B cell (primary cell): ENCODE results near the gene CORO2B. TPM values are rescaled to one million over a fixed set of nuclear protein-coding genes. Genes with fewer than 3 reads are reported as not detected.

Source experiments
- ATAC-seq: fragments of 200-7000 bp; cut with Tn5 transposase; one replicate; pipeline ENCODE4 v1.10.0; 2021; ENCODE audit warnings: low read depth, mild to moderate bottlenecking, moderate number of reproducible peaks, moderate library complexity
- CTCF ChIA-PET: fragments of 350-600 bp; sonication (Branson Sonifier 250); formaldehyde crosslinking; loops from one replicate; lab custom pipeline; 2021; ENCODE audit warnings: antibody characterized with exemption, inconsistent platforms; lab: Charles Lee
- POLR2A ChIA-PET: fragments of 350-600 bp; sonication (Branson Sonifier 250); formaldehyde crosslinking; loops from one replicate; lab custom pipeline; 2021; ENCODE audit warnings: antibody characterized with exemption; lab: Charles Lee
- DNase-seq: peaks from one replicate; pipeline ENCODE4 v3.0.0; 2013
- H2AFZ ChIP-seq: 2 replicates; pipeline ENCODE4 v1.6.1; 2012; ENCODE audit warnings: mild to moderate bottlenecking, low read depth, low read length; ENCODE audit not compliant: insufficient read depth, poor library complexity, severe bottlenecking
- H3K27ac ChIP-seq, 2 donors: 1 replicate in 1 of 2; 2 replicates in 1 of 2; pipeline ENCODE4 v1.5.1; 2012 to 2013; ENCODE audit warnings: low read length in 2 of 2, mild to moderate bottlenecking in 2 of 2, moderate library complexity in 1 of 2
- H3K27me3 ChIP-seq, 4 experiments: fragments of 200-600 bp in 1 of 4; sonication (generic) in 1 of 4; replicated peaks in 1 of 4; 1 replicate in 2 of 4; 2 replicates in 2 of 4; pipeline versions ENCODE4 v1.6.1 to v1.7.0; 2013 to 2016; ENCODE audit warnings: low read length in 3 of 4, mild to moderate bottlenecking in 2 of 4, mixed read lengths in 1 of 4, moderate library complexity in 1 of 4; ENCODE audit not compliant: insufficient read depth in 4 of 4, control insufficient read depth in 3 of 4; ENCODE audit errors: control extremely low read depth in 1 of 4
- H3K36me3 ChIP-seq, 2 experiments: replicated peaks in 1 of 2; 1 replicate in 1 of 2; 2 replicates in 1 of 2; pipeline versions ENCODE4 v1.6.1 to v1.7.1; 2013; ENCODE audit warnings: low read length in 1 of 2; ENCODE audit not compliant: insufficient read depth in 2 of 2, control insufficient read depth in 1 of 2; ENCODE audit errors: control extremely low read depth in 1 of 2, extremely low read depth in 1 of 2
- H3K4me1 ChIP-seq, 2 donors: fragments of 200-600 bp in 1 of 2; sonication (generic) in 1 of 2; 1 replicate in 1 of 2; 2 replicates in 1 of 2; pipeline versions ENCODE4 v1.5.1 to v1.6.1; 2013 to 2017; ENCODE audit warnings: low read length in 2 of 2; ENCODE audit not compliant: control insufficient read depth in 2 of 2, insufficient read depth in 2 of 2
- H3K4me2 ChIP-seq: replicated peaks from 2 replicates; pipeline ENCODE3; 2012; ENCODE audit warnings: mild to moderate bottlenecking, low read depth, low read length; ENCODE audit not compliant: poor library complexity, severe bottlenecking
- H3K4me3 ChIP-seq, 5 experiments: fragments of 200-600 bp in 1 of 5; sonication (generic) in 1 of 5; 1 replicate in 3 of 5; 2 replicates in 2 of 5; pipeline versions ENCODE4 v1.5.1 to v1.7.0; 2011 to 2016; ENCODE audit warnings: low read length in 4 of 5, mild to moderate bottlenecking in 4 of 5, low read depth in 2 of 5, control low read depth in 1 of 5, moderate library complexity in 1 of 5; ENCODE audit not compliant: insufficient read depth in 1 of 5; ENCODE audit errors: control extremely low read depth in 1 of 5, extremely low read depth in 1 of 5
- H3K79me2 ChIP-seq: fragments of 200-600 bp; sonication (generic); one replicate; pipeline ENCODE4 v1.6.0; 2016; ENCODE audit warnings: low read length; ENCODE audit not compliant: control insufficient read depth, insufficient read depth
- H3K9ac ChIP-seq: fragments of 200-600 bp; sonication (generic); 2 replicates; pipeline ENCODE4 v1.6.1; 2017; ENCODE audit warnings: mild to moderate bottlenecking, low read length, moderate library complexity
- H3K9me3 ChIP-seq, 3 donors: one replicate each; pipeline versions ENCODE4 v1.6.1 to v1.7.1; 2013; ENCODE audit warnings: low read length in 2 of 3; ENCODE audit not compliant: control insufficient read depth in 2 of 3, insufficient read depth in 1 of 3; ENCODE audit errors: control extremely low read depth in 1 of 3
- H4K20me1 ChIP-seq: 2 replicates; pipeline ENCODE4 v1.6.0; 2012; ENCODE audit warnings: mild to moderate bottlenecking, low read length; ENCODE audit not compliant: insufficient read depth, control insufficient read depth, poor library complexity, severe bottlenecking
- H3K27ac Mint-ChIP-seq: one replicate; pipeline ENCODE4 v1.8.0; 2021; ENCODE audit warnings: mixed read lengths
- H3K27me3 Mint-ChIP-seq: one replicate; pipeline ENCODE4 v1.8.0; 2021; ENCODE audit warnings: mixed read lengths
- H3K4me1 Mint-ChIP-seq: one replicate; pipeline ENCODE4 v1.8.0; 2021; ENCODE audit warnings: mixed read lengths
- H3K4me3 Mint-ChIP-seq: one replicate; pipeline ENCODE4 v1.8.0; 2021; ENCODE audit warnings: mixed read lengths
- H3K9me3 Mint-ChIP-seq: one replicate; pipeline ENCODE4 v1.8.0; 2022; ENCODE audit warnings: mixed read lengths; ENCODE audit not compliant: insufficient read depth
- EZH2 ChIP-seq: IDR thresholded peaks from 2 replicates; pipeline ENCODE4 v1.6.1; 2012; ENCODE audit warnings: borderline replicate concordance, low read depth, mild to moderate bottlenecking, moderate library complexity, low read length; ENCODE audit not compliant: insufficient read depth, poor library complexity, severe bottlenecking
- WGBS: methylation state at CpG from one replicate; pipeline ENCODE4 v1.1.5; 2013; ENCODE audit warnings: missing lambda C conversion rate; ENCODE audit not compliant: insufficient coverage; 5-methylcytosine and 5-hydroxymethylcytosine counted together
- intact Hi-C: fragments of 100-400 bp; cut with micrococcal nuclease; formaldehyde crosslinking; loops from one replicate; pipeline ENCODE4 v1.10.0; 2022
- polyA plus RNA-seq: library from polyadenylated mRNA; depleted of rRNA; stranded (reverse); fragments of >200 nt; gene quantifications from 2 replicates; pipeline ENCODE4 v1.2.3, GENCODE V29; 2012
- total RNA-seq, 2 donors: library from RNA; stranded (reverse); fragments of 120-200 nt in 1 of 2; gene quantifications; 1 replicate in 1 of 2; 2 replicates in 1 of 2; pipeline versions ENCODE4 v1.2.3 to v1.2.4, GENCODE V29; 2013 to 2022
- TF ChIP-seq, protein P1 (sequence below): fragments of 200-600 bp; IDR thresholded peaks from one replicate; pipeline ENCODE4 v1.8.0; 2022; ENCODE audit warnings: antibody characterized with exemption, mild to moderate bottlenecking

The CORO2B gene
- total and polyA plus RNA-seq, 2 donors (not counting 1 experiment from before 2014, with no cell fraction given) = 9.5 to 11.3 TPM

DNA sequence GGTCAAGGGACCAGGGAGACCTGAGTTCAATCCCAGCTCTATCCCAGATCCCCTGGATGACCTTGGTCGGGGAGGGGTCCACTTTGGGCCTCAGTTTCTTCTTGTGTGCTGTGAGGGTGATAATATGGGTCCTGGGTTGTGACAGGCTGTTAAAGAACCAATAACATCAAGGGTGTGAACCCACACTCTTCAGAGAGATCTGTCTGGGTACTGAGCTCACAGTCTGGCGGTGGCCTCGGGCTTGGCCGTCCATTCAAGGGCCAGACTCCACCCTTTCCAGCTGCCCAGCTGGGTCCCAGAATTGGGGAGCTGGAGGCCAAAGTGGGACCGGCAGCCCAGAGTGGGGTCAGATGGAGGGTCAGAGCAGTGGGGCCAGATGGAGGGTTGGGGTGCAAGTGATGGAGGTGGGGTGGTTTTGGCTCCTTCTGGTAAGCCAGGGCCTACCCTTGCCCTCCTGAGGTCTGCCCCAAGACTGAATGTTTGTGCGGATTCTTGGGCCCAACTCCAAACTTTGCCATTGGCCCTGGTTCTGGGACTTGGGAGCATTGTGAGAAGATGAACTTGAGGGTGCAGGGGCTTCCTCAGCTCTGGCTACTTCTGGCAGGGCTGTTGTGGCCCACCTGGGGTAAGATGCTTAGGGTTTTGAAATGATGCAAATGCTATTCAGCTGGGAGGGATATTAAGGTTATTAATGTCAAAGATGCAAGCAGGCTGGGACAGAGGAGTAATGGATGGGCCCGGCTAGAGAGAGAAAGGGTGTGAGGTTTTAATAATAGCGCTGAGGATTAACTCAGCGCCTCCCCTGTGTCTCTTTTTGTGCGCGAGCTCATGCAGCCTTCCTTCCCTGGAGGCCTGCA is 1.5 kb downstream of the CORO2B start:
- ATAC-seq (no peak), DNase-seq (no peak)
- Histone ChIP-seq H3K27ac (peak overlapping the region in 1 of 2 donors; percentile 5), H2AFZ (peak overlapping the region; percentile 44), H3K4me3 (peak overlapping the region in 3 of 5 experiments; percentile 3 to 67 (median 49)), H3K79me2 (peaks cover 23% of the 10 kb centered on the region), H3K9me3 (peaks cover 0 to 3% (median 0%) of the 10 kb centered on the region in 3 donors), H3K4me1 (peaks cover 30 to 31% of the 10 kb centered on the region in 2 donors), H3K4me2 (peak overlapping the region; percentile 97), H3K36me3 (no peaks in the 10 kb centered on the region), H4K20me1 (no peaks in the 10 kb centered on the region), H3K9ac (peak overlapping the region; percentile 62), H3K27me3 (peaks cover 0 to 22% (median 3%) of the 10 kb centered on the region in 4 experiments)
- Mint-ChIP-seq H3K4me3 (peak overlapping the region; percentile 81), H3K4me1 (peaks cover 41% of the 10 kb centered on the region), H3K27me3 (peaks cover 21% of the 10 kb centered on the region), H3K9me3 (no peaks in the 10 kb centered on the region), H3K27ac (peak overlapping the region; percentile 65)
- intact Hi-C loops = no loop called here
- TF ChIP-seq EZH2 = no peak
- TF ChIP-seq, protein P1, sequence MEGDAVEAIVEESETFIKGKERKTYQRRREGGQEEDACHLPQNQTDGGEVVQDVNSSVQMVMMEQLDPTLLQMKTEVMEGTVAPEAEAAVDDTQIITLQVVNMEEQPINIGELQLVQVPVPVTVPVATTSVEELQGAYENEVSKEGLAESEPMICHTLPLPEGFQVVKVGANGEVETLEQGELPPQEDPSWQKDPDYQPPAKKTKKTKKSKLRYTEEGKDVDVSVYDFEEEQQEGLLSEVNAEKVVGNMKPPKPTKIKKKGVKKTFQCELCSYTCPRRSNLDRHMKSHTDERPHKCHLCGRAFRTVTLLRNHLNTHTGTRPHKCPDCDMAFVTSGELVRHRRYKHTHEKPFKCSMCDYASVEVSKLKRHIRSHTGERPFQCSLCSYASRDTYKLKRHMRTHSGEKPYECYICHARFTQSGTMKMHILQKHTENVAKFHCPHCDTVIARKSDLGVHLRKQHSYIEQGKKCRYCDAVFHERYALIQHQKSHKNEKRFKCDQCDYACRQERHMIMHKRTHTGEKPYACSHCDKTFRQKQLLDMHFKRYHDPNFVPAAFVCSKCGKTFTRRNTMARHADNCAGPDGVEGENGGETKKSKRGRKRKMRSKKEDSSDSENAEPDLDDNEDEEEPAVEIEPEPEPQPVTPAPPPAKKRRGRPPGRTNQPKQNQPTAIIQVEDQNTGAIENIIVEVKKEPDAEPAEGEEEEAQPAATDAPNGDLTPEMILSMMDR = no peak
- CTCF ChIA-PET = interaction anchor here (0.8 to 4.0 kb wide), 8 partner anchors 21 to 95 kb away, joined by 3 to 19 read pairs (median 4); no protein-coding TSS in a partner anchor
- whole genome bisulfite sequencing = 92% methylated on average over 8 of the region's 11 CpGs
- POLR2A ChIA-PET = interaction anchor here (0.9 to 1.9 kb wide), 3 partner anchors 51 to 55 kb away, joined by 3 to 5 read pairs (median 4); no protein-coding TSS in a partner anchor

DNA sequence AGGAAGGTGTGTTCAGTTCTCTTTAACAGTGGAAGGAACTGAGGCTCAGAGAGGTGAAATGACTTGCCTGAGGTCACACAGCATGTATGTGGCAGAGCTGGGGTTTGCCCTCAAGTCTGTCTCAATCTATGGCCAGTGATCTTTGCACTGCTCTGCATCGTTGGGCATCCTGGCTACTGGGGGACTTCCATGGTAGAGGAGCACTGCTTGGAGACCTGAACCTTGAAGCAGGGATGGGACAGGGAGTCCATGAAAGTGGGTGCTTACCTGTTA is 2.0 kb downstream of the CORO2B start:
- H3K4me3 Mint-ChIP-seq = peak overlapping the region; percentile 81
- Histone ChIP-seq H3K27ac (peak overlapping the region in 1 of 2 donors; percentile 5), H2AFZ (no peak overlapping the region), H3K9ac (no peak overlapping the region), H3K79me2 (peaks cover 28% of the 10 kb centered on the region), H4K20me1 (no peaks in the 10 kb centered on the region), H3K36me3 (no peaks in the 10 kb centered on the region), H3K4me1 (peaks cover 30 to 31% of the 10 kb centered on the region in 2 donors), H3K27me3 (peaks cover 0 to 22% (median 3%) of the 10 kb centered on the region in 4 experiments), H3K4me3 (no peak overlapping the region), H3K9me3 (peaks cover 0 to 3% (median 0%) of the 10 kb centered on the region in 3 donors), H3K4me2 (peak overlapping the region; percentile 97)
- H3K27ac Mint-ChIP-seq = peak overlapping the region; percentile 10
- 90% methylated on average over 1 of the region's 1 CpG for WGBS
- ATAC-seq (no peak), DNase-seq (no peak)
- ChIA-PET POLR2A (interaction anchor here (0.9 kb wide), 1 partner anchor 51 kb away, joined by 3 read pairs; no protein-coding TSS in a partner anchor), CTCF (interaction anchor here (0.8 to 4.0 kb wide), 7 partner anchors 21 to 95 kb away, joined by 3 to 19 read pairs (median 4); no protein-coding TSS in a partner anchor)
- H3K27me3 Mint-ChIP-seq = peaks cover 21% of the 10 kb centered on the region
- H3K4me1 Mint-ChIP-seq = peaks cover 44% of the 10 kb centered on the region
- intact Hi-C loops = no loop called here
- H3K9me3 Mint-ChIP-seq = no peaks in the 10 kb centered on the region
- no peak for TF ChIP-seq EZH2
- TF ChIP-seq, protein P1 = no peak
